ENCODE results near the gene VWA8. TPM values are rescaled to one million over a fixed set of nuclear protein-coding genes. Genes with fewer than 3 reads are reported as not detected.
A peak's percentile ranks its signal among the peaks of the same experiment; 100 is the strongest.
"Not testable (repeated sequence)": the region's sequence is repeated elsewhere in the genome, so short reads cannot be mapped to it uniquely, and the experiment has no call there.

The VWA8 gene
- polyA plus RNA-seq, 1 experiment: 12.4 TPM

GRCh38 chr13:41847216-41847615, 113.7 kb downstream of the VWA8 start:
- H3K27ac ChIP-seq (ENCODE audit: low read depth, low read length): no peak overlapping the region
- ChIA-PET CTCF (no interaction called here), POLR2A (no interaction called here)
- H3K4me3 ChIP-seq (ENCODE audit: low read depth, low read length): no peak overlapping the region
- TF ChIP-seq CTCF (IDR thresholded peaks at IDR 0.05; ENCODE audit: low read depth, low read length): no peak
- no peaks in the 10 kb centered on the region for H3K27me3 ChIP-seq (ENCODE audit: control insufficient read depth, insufficient read depth, low read length)
- DNase-seq (ENCODE audit: low read depth, low spot score): no peak
- no peaks in the 10 kb centered on the region for H3K9me3 ChIP-seq (ENCODE audit: control insufficient read depth, insufficient read depth, low read length)

- CTCF ChIA-PET: no interaction called here
- POLR2A ChIA-PET: no interaction called here
- no peak for DNase-seq (ENCODE audit: low read depth, low spot score)
- Histone ChIP-seq H3K27me3 (ENCODE audit: control insufficient read depth, insufficient read depth, low read length) (no peaks in the 10 kb centered on the region), H3K4me3 (ENCODE audit: low read depth, low read length) (no peak overlapping the region), H3K9me3 (ENCODE audit: control insufficient read depth, insufficient read depth, low read length) (no peaks in the 10 kb centered on the region), H3K27ac (ENCODE audit: low read depth, low read length) (no peak overlapping the region)
- no peak for TF ChIP-seq CTCF (IDR thresholded peaks at IDR 0.05; ENCODE audit: low read depth, low read length)
These were observed 118.8 kb downstream of the VWA8 start for GRCh38 chr13:41842036-41842620.

GRCh38 chr13:41837629-41838028, 123.3 kb downstream of the VWA8 start:
- Histone ChIP-seq H3K27ac (ENCODE audit: low read depth, low read length) (no peak overlapping the region), H3K27me3 (ENCODE audit: control insufficient read depth, insufficient read depth, low read length) (no peaks in the 10 kb centered on the region), H3K4me3 (ENCODE audit: low read depth, low read length) (no peak overlapping the region), H3K9me3 (ENCODE audit: control insufficient read depth, insufficient read depth, low read length) (no peaks in the 10 kb centered on the region)
- ChIA-PET CTCF (interaction anchor here (1.0 kb wide), 1 partner anchor 204 kb away, joined by 3 read pairs; no protein-coding TSS in a partner anchor), POLR2A (no interaction called here)
- DNase-seq (ENCODE audit: low read depth, low spot score): no peak
- TF ChIP-seq CTCF (IDR thresholded peaks at IDR 0.05; ENCODE audit: low read depth, low read length): no peak

GRCh38 chr13:41835871-41836270, 125.0 kb downstream of the VWA8 start:
- H3K27ac ChIP-seq (ENCODE audit: low read depth, low read length): no peak overlapping the region
- H3K9me3 ChIP-seq (ENCODE audit: control insufficient read depth, insufficient read depth, low read length): no peaks in the 10 kb centered on the region
- TF ChIP-seq CTCF (IDR thresholded peaks at IDR 0.05; ENCODE audit: low read depth, low read length): no peak
- POLR2A ChIA-PET: no interaction called here
- H3K27me3 ChIP-seq (ENCODE audit: control insufficient read depth, insufficient read depth, low read length): no peaks in the 10 kb centered on the region
- peak; percentile 54 for DNase-seq (ENCODE audit: low read depth, low spot score)
- CTCF ChIA-PET: no interaction called here
- H3K4me3 ChIP-seq (ENCODE audit: low read depth, low read length): no peak overlapping the region

GRCh38 chr13:41834697-41835096, 126.2 kb downstream of the VWA8 start:
- CTCF ChIA-PET; H3K9me3 ChIP-seq (ENCODE audit: control insufficient read depth, insufficient read depth, low read length); DNase-seq (ENCODE audit: low read depth, low spot score); POLR2A ChIA-PET; H3K27me3 ChIP-seq (ENCODE audit: control insufficient read depth, insufficient read depth, low read length); H3K4me3 ChIP-seq (ENCODE audit: low read depth, low read length); H3K27ac ChIP-seq (ENCODE audit: low read depth, low read length): not testable (repeated sequence)
